GM21447 (cell line): Measurements from ENCODE around the gene NRXN2.

Experiments
- ATAC-seq: cut with Tn5 transposase; IDR thresholded peaks from one replicate; pipeline ENCODE4 v1.9.1; 2021; ENCODE audit not compliant: unreplicated experiment

The NRXN2 gene

DNA sequence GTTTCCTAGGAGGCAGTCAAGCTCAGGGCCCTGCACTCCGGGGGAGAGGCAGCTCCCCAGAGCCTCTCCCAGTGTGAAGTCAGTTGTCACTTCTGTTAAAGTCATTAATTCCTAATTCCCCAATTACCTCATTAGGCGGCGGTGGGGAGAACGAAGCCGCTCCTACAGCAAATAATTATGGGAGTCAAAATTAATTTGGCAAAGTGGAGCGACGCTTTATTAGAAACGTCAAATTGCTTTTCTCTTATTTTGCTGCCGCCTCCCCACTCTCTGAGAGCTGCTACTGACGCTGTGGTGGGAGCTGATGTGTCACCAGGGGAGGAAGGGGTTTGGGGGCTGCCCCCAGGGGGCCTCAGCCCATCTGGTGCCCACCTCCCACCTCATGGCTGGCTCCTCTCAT is 90.3 kb downstream of the NRXN2 start:
- no peak for ATAC-seq

DNA sequence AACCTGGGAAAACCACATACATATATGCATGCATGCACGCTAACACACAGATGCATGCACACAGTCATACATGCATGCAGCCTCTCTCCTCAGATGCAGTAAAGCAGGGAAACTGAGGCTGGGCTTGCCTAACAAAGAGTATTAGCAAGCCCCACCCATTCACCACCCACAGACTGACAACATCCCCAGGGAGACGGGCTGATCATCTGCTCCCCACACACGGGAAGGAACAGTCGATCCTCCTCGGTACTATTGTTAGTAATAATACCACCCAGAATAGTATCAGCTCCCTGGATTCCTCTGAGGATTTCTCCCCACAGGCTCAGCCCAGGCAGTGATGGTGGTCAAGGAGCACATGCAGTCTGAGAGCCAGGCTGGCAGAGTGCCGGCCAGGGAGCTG is 90.8 kb downstream of the NRXN2 start:
- ATAC-seq: no peak

DNA sequence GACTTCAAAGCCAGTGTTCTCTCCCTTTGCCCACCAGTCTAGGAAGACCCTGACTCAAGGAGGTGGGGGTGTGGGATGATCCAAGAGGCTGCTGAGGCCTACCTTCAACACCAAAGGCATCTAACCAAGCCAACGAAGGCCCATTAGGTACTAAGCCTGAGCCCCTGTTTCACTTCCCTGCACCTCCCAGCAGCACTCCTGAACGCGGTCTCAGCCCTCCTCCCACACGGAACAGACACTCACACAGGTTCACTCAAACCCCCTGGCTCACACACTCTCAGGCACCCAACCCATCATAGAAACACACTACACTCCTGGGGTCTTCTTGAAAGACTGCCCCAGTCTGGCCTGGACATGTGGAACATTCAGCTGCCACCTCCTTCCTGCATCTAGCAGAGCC is 91.3 kb downstream of the NRXN2 start:
- ATAC-seq: no peak

DNA sequence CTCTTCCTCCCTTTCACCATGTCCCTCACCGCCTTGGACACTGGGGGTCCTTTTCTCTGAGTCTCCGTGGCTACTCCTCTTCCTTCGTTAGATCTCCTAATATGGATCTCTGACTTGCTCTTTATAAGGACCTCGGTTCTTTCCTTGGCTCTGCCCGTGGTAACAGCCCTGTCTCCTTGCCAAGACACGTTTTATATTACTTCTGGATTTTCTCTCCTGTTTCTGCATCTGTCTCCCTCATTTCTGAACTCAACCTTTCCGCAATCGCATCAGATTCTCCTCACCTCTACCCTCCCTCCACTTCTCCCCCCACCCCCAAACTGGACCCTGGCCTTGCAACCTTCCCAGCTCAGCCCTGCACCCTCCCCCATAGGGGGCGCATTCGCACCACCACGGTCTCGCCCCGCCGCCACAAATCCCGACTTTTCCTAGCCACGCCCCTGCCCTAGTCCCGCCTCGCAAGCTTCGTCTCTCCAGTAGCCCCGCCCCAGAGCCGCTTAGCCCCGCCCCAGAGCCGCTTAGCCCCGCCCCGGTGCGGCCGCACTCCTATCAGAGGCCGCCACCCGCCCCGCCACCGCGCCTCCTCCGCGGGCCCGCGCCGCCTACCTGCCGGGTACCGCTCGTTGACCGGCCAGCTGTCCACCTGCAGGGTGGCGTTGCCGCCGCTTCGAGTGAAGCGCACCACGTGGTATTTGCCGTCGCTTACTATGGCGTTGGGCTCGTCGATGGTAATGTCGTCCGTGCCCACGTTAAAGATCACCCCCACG is 93.0 kb downstream of the NRXN2 start:
- ATAC-seq: no peak

DNA sequence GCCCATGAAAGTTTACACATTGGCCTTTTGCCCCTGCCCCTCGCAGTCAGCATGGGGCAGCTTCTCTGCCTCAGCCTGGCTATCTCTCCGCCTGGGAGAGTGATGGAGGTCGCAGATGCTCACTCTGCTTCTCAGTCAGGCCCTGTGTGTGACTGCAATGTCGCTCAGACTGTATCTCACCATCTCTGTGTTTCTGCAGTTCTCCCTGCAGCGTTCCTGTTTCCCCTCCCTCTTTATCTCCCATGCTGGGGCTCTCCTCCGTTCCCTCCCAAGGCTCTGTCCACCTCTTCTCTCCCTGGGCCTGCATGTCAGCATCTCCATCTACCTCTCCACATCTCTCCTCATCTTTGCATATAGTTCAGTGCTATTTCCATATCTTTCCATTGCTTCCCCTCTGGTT is 93.9 kb downstream of the NRXN2 start:
- no peak for ATAC-seq

DNA sequence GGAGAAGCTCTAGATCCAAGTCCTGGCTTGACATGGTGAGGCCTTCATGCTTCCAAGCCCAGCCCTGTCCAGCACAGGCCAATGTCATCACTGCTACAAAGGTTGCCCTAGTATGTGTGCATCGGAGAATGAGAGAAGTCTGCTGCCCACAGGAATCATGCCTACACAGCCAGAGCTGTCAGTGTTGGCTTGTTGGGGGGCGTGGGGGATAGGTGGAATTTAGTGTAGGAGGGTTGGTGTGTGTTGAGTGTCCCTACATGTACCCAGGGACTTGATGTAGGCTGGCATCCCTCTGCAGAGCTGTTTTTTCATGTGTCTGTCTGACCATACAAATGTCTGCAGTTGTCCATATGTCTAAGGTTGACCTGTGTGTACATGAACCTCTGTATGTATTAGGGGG is 94.4 kb downstream of the NRXN2 start:
- ATAC-seq: no peak

DNA sequence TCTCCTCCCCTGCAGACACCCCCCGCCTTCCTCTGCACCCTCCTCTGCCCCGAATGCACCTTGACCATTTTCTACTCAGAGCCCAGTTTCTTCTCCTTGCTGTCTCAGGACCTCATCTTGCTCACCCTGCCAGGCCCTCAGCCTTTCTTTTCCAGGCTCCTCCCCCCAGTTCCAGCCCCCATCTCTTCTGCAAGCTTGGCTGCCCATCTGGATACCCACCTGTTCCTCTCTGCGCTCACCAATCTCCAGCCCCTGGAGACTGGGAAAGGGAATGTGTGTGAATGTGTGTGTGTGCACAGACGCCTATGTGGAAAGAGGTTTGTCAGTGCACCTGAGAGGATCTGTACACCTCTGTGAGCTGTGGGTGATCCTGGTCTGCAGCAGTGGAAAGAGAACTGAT is 95.6 kb downstream of the NRXN2 start:
- no peak for ATAC-seq

DNA sequence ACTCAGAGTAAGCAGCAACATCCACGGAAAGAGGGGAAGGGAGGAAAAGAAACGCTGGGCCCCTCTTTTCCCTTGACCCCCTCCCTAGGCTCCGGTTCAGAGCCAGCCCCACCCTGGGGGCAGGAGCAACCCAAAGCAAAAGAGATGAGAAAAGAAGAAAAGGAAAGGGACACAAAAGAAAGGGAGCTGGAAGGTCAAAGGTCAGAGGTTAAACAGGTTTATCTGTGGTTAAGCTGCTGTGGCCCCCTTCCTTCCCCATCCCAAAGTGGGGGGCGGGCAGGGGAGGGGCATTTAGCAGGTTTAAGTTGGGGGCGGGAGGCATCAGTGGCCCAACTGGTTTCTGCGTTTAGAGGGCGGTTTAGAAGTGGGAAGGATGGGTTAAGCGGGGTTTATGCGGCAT is 96.4 kb downstream of the NRXN2 start:
- no peak for ATAC-seq

DNA sequence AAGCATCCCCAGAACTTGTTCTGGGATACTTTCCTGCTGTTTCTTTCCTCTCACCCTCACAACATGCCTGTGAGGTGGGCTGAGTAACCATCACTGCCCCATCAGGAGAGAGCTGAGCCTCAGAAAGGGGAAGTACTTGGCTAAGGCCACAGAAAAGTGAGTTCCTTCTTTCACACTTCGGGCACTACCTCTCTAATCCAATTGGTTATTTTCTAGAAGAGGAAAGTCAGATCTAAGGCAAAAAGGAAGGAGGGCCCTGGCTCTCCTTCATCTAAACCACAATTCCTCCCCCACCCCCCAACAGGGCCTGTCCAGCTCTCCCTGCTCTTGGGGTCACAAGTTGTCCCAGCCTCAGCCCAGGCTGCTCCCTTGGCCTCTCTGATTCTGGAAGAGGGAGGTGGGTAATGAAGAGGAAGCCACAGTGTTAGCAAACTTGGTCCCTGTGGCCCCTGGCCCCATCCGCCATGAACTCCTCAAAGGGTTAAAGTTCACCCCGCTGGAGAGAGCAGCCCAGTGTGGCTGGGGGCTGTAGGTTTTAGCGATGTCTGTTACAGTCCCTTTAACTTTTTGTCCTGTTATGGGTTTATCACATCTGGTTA is 98.0 kb downstream of the NRXN2 start:
- no peak for ATAC-seq

DNA sequence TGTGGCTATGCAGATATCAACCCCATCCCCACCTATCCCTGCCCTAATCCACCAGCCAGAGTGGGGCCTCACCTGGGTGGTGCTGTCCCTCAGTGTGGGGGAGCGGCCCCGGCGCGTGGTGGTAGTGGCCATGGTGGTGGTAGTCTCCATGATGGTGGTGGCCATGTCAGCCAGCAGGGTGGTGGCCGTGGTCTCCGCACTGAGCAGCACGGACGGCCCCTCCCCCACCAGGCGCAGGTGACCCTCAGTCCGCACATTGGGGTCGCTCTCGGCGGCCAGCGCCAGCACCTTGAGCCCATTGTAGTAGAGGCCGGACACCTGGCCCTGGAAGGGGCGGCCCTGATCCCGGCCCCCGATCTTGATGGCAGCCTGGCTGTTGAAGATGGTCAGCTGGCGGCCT is 100.3 kb downstream of the NRXN2 start:
- no peak for ATAC-seq

DNA sequence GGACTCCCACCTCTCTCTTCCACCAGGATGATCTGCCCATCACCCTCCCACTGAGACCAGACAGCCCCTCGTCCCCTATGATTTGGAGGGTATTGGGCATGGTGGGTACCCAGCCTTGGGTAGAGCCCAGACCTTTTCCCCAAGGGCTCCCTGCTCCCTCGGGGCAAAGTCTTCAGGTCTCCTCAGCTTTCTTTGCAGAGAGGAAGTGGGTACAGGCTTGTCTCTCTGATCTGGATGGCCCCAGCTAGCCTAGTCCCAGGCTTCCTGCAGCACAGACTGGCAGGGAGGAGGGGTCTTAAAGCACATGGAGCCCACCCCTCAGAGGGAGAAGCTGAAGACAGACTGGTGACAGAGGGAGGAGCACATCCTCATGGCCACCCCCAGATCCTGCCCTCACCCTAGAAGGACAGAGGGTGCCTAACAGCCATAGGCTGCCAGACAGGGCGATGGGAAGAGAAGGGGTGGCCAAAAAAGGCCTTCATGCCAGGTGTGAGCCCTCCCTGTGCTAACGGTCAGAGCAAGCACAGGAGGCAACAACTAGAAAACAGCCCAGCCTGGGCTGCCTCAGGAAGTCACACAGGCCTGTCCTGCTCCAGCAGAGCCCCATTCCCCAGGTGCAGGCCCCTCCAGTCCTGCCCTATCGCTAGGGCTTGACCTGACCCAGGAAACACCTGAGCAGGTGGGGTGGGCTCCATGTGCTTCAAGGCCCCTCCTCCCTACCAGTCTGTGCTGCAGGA is 101.5 kb downstream of the NRXN2 start:
- no peak for ATAC-seq

DNA sequence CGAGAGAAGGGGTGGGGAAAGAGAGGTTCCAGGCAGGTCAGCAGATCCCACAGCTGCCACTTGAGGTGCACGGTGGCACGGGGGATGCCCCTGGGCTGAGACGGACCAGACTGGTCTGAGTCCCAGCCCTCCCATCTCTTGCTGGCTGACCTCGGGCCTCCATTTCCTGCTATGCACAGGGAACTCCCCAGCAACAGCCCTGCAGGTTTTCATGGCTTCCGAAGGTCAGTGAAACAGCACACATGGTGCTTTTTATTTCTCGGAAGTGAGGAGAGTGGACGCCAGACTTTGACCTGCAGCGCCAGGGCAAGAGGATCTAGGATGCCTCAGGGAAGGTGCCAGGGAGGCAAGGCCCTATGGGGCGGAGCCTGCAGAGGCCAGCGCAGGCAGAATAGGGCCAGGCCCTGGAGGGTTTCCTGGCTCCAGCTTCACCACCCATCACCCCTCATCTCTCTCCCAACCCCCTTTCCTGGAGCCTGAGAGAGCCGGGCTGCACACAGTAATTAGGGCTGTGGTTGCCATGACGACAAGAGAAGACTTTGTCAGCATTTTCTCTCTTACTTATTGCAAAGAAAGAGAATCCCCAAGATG is 102.5 kb downstream of the NRXN2 start:
- ATAC-seq: no peak

DNA sequence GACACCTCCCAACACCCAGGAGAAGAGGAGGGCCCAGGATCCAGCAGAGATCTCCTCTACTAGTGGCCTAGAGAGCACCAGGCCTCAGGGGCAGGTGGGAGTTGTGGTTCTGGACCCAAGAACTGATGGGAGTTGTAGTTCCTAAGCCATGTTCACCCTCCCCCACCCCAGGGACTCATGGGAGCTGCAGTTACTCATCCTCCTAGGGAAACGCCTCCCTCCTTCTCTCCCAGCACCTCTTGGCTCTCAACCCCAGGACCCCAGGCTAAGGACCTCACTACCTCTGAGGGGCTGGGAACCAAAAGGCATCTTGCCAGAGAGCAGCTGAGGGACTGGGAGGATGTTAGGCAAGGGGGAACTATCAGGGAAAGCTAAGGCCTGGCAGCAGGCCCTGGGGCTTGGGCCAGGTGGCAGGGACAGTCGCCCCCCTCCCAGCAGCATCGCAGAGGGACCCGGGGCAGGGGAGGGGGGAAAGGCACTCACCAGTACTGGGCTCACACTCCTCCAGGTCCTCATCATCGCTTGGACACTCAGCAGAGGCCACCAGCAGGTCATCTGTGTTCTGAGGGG is 103.1 kb downstream of the NRXN2 start:
- ATAC-seq: no peak

DNA sequence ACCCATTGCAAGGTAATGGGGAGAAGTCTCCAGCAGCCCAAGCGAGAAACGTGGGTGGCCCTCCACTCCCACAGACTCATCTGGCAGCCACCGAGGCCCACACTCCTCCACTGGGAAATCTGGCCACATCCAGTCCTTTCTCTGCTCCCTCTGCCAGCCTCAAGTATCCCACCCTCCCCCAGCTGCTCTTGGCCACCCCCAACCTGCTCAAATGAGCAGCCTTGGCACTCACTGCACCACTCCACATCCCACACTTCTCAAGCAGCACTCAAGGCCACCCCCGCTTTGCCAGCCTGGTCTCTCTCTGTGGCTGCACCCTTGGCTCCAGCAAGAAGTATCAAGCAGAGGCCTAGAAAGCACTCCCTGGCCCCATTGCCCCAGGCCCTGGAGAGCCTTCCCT is 103.8 kb downstream of the NRXN2 start:
- no peak for ATAC-seq

DNA sequence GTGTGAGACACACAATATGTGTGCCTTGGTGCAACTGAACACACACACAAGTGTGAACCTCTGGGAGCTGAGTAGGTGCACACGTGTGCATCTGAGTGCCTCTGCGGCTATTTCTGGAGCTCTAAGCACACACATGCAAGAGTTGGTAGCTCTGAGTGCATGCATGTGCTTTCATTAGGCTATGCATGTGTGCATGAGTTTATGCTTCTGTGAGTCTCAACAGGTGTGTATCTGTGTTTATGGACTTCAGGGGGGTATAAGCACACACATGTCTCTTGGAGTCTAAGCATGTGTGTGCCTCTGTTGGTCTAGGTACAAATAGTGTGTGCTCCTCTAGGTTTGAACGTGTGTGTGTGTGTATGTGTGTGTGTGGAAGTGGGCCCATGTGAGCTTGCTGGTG is 106.2 kb downstream of the NRXN2 start:
- ATAC-seq: no peak

DNA sequence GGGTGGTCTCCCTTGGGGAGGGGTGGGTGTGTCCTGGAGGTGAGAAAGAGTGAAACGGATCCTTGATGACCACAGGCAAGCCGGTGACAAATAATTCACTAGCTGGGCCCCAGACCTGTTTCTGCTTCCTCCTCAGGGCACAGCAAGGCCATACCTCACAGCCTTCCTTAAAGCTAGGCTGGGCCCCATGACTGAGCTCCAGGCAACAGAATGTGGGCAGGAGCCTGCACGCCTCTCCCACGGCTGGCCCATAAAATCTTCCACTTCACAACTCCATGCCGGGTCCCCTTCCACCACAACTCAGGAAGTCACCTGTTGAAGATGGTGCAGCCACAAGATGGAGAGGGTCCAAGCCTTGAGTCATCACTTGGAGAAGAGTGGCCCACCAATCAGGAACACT is 108.1 kb downstream of the NRXN2 start:
- no peak for ATAC-seq

DNA sequence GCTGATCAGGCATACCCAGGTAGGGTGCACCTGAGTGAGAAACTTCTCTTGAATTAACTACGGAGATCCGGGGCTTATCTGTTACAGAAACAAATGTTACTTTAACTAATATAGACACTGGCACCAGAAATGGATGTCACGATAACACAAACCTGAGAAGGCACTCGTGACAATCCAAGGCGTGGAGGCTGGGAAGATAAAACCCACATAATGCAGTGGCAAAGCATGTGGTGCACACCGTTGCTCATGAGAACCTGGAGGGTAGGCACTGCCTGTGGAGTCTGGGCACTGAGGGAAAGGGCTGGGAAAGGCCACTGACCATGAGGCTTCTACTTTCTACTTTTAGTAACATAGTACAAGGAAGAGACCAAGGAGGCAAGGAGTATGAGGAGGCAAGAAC is 109.3 kb downstream of the NRXN2 start:
- ATAC-seq: no peak

DNA sequence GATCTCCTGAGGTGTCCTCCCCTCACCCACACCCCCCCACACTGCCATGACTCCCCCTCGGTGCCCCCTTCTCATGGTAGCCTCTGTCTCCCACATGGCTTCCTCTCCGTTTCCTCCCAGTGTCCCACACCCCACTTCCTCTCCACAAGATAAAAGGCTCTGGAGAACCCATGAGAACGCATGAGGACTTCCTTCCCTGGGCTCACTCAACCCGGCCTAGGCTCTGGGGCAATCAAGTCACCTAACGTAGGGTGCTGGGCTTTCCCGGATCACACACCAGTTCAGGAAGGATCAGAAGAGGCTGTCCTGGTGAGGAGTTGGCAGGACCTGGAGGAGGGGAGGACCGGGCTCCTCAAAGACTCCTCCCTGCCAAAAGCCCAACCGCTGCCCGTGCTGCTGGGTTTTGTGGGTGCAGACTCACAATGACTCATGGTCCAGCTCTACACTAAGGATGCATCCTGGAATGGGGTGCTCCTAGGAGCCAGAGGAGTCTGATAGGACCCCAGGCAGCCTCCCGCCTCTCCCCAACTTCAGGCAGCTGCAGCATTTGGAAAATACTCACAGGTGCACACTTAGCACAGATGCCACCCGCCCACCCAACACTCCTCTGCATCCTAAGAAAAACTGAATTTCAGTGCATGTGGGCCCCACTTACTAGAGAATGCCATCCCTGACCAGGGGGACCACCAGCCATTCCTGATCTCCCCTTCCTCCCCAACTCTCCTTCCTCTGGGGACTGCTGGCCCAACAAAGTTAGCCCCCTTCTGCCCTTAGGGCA is 110.9 kb downstream of the NRXN2 start:
- no peak for ATAC-seq

DNA sequence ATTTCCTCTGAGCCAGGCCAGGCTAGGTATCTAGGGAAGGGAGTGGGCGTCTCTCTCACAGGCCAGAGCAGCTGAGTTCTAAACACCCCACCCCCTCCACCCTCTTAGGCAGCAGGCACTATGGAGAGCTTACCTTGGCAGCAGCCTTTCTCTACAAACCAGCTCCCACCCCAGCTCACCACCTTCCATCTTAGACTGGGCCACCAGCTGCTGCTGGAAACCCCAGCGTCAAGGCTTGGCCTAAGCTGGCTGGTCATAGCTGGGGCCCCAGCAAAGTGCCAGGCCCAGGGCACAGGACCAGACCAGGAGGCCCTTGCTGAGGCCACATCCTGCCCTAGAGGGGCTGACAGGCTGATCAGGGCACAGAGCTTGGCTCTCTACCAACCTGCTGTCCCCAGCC is 111.8 kb downstream of the NRXN2 start:
- no peak for ATAC-seq

DNA sequence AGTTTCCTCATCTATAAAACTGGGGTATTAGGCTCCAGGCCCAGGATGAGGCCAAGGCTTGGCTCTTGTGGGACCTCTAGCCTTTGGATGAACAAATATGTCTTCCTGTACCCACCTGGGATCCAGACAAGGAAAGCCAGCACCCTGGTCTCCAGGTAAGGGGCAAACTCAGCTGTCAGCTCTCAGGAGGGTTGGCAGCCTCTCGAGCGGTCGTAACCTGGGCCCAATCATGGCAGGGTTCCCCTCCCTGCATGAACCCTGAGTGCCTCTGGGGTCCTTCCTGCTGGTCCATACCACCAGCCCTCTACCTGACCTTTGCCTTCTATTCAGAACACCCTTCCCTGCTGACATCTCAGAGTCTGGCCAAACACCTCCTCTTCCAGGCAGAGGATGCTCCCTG is 112.4 kb downstream of the NRXN2 start:
- ATAC-seq: no peak
